BLaER1 treated with 17β-estradiol and CSF1 and Interleukin-3, amounts not matched to agents 10 nM and 100 nM (cell line): ENCODE measurements around the gene LGALS9.
"Not testable (repeated sequence)": the region's sequence is repeated elsewhere in the genome, so short reads cannot be mapped to it uniquely, and the experiment has no call there.

ENCODE experiments used
- H3K27ac ChIP-seq, 11 experiments: shearing (Covaris generic); formaldehyde crosslinking; 2 replicates each; pipeline ENCODE4 v1.8.1; 2022
- H3K27me3 ChIP-seq, 11 experiments: shearing (Covaris generic); formaldehyde crosslinking; 2 replicates each; pipeline ENCODE4 v1.8.1; 2022
- H3K36me3 ChIP-seq, 11 experiments: shearing (Covaris generic); formaldehyde crosslinking; 2 replicates each; pipeline ENCODE4 v1.8.1; 2022
- H3K4me1 ChIP-seq, 10 experiments: shearing (Covaris generic); formaldehyde crosslinking; 2 replicates each; pipeline ENCODE4 v1.8.1; 2022
- H3K4me2 ChIP-seq, 11 experiments: shearing (Covaris generic); formaldehyde crosslinking; 2 replicates each; pipeline ENCODE4 v1.8.1; 2022
- H3K4me3 ChIP-seq, 10 experiments: shearing (Covaris generic); formaldehyde crosslinking; 2 replicates each; pipeline ENCODE4 v1.8.1; 2022
- H3K9ac ChIP-seq, 11 experiments: shearing (Covaris generic); formaldehyde crosslinking; 2 replicates each; pipeline ENCODE4 v1.8.1; 2022
- H3K9me3 ChIP-seq, 11 experiments: shearing (Covaris generic); formaldehyde crosslinking; replicated peaks in 1 of 11; 2 replicates each; pipeline ENCODE4 v1.8.1; 2022
- H4K20me1 ChIP-seq, 11 experiments: shearing (Covaris generic); formaldehyde crosslinking; 2 replicates each; pipeline ENCODE4 v1.8.1; 2022
- Cebpa-rat ChIP-seq, 11 experiments: shearing (Covaris generic); IDR thresholded peaks; 2 replicates each; pipeline ENCODE4 v1.8.1; 2022

LGALS9 gene

GRCh38 chr17:27635275-27635823, 4.4 kb downstream of the LGALS9 start:
- Histone ChIP-seq H3K27me3 (no peaks in the 10 kb centered on the region), H3K4me3 (0 out of 20 replicates have a peak overlapping the region, but pooled peaks of 1 of the 10 experiments have one; percentile 10), H3K36me3 (peaks cover 15 to 32% (median 18%) of the 10 kb centered on the region in 11 experiments), H3K9ac (peak overlapping the region in 5 of 11 experiments; percentile 5 to 62 (median 46); a peak in 6 of 22 replicates), H4K20me1 (peaks cover 0 to 29% (median 0%) of the 10 kb centered on the region in 11 experiments; a peak in 7 of 22 replicates), H3K4me2 (peak overlapping the region; percentile 53 to 98 (median 91); a peak in 21 of 22 replicates), H3K9me3 (no peaks in the 10 kb centered on the region; a peak in 1 of 22 replicates), H3K27ac (peak overlapping the region in 9 of 11 experiments; percentile 8 to 70 (median 45); a peak in 15 of 22 replicates), H3K4me1 (peaks cover 44 to 71% (median 55%) of the 10 kb centered on the region in 10 experiments)
- no peak for TF ChIP-seq Cebpa-rat (IDR thresholded peaks at IDR 0.05)

GRCh38 chr17:27636005-27636520, 5.1 kb downstream of the LGALS9 start:
- not testable (repeated sequence) for H3K4me3 ChIP-seq, H3K9me3 ChIP-seq, H3K27me3 ChIP-seq
- Histone ChIP-seq H3K9ac (peak overlapping the region in 6 of 11 experiments; percentile 5 to 62 (median 48); a peak in 4 of 22 replicates), H3K4me2 (peak overlapping the region; percentile 53 to 98 (median 90); a peak in 21 of 22 replicates), H3K27ac (peak overlapping the region in 9 of 11 experiments; percentile 8 to 70 (median 45); a peak in 13 of 22 replicates), H4K20me1 (peaks cover 0 to 33% (median 0%) of the 10 kb centered on the region in 11 experiments; a peak in 7 of 22 replicates), H3K36me3 (peaks cover 22 to 39% (median 25%) of the 10 kb centered on the region in 11 experiments), H3K4me1 (peaks cover 39 to 65% (median 49%) of the 10 kb centered on the region in 10 experiments)

DNA sequence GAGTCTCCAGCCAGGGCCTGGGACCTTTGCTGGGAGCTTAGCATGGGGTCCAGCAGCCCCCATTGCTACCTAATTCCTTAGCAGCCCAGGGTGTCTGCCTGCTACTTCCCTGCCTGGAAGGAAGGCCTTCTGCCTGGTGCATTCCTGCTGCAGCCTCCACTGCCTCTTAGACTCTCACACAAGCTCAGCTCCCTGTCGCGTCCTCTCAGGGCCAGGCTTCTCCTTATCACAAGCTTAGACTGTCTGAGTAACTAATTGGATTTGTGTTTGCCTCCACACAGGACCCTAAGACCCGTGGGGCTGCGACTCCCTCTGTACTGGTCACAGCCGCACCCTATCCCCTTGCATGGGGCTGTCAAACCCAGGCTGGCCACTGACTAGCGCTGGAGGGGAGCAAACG, 6.8 kb downstream of the LGALS9 start:
- H3K27me3 ChIP-seq, H3K9me3 ChIP-seq, H3K27ac ChIP-seq, H3K4me3 ChIP-seq, H3K9ac ChIP-seq: not testable (repeated sequence)
- Histone ChIP-seq H4K20me1 (peaks cover 0 to 37% (median 0%) of the 10 kb centered on the region in 11 experiments; a peak in 7 of 22 replicates), H3K4me1 (peaks cover 32 to 58% (median 35%) of the 10 kb centered on the region in 10 experiments), H3K36me3 (peaks cover 22 to 49% (median 35%) of the 10 kb centered on the region in 11 experiments), H3K4me2 (peak overlapping the region in 2 of 11 experiments; percentile 17 to 48; a peak in 2 of 22 replicates)

GRCh38 chr17:27638415-27638914, 7.5 kb downstream of the LGALS9 start:
- not testable (repeated sequence) for H3K9ac ChIP-seq, H3K27me3 ChIP-seq, H3K9me3 ChIP-seq, H3K27ac ChIP-seq, H3K4me3 ChIP-seq
- H3K4me1 ChIP-seq = peaks cover 26 to 51% (median 28%) of the 10 kb centered on the region in 10 experiments
- peaks cover 22 to 51% (median 37%) of the 10 kb centered on the region in 11 experiments for H3K36me3 ChIP-seq
- H3K4me2 ChIP-seq = peak overlapping the region in 1 of 11 experiments; percentile 17; a peak in 1 of 22 replicates
- peaks cover 0 to 32% (median 0%) of the 10 kb centered on the region in 11 experiments; a peak in 7 of 22 replicates for H4K20me1 ChIP-seq

GRCh38 chr17:27640790-27641189, 9.8 kb downstream of the LGALS9 start:
- TF ChIP-seq Cebpa-rat (IDR thresholded peaks at IDR 0.05) = no peak
- Histone ChIP-seq H3K9me3 (no peaks in the 10 kb centered on the region), H3K36me3 (peaks cover 22 to 63% (median 47%) of the 10 kb centered on the region in 11 experiments), H3K4me2 (no peak overlapping the region), H3K27ac (no peak overlapping the region), H3K9ac (no peak overlapping the region), H3K27me3 (no peaks in the 10 kb centered on the region), H3K4me1 (peaks cover 3 to 28% (median 5%) of the 10 kb centered on the region in 10 experiments), H3K4me3 (no peak overlapping the region), H4K20me1 (peaks cover 0 to 38% (median 0%) of the 10 kb centered on the region in 11 experiments; a peak in 7 of 22 replicates)

DNA sequence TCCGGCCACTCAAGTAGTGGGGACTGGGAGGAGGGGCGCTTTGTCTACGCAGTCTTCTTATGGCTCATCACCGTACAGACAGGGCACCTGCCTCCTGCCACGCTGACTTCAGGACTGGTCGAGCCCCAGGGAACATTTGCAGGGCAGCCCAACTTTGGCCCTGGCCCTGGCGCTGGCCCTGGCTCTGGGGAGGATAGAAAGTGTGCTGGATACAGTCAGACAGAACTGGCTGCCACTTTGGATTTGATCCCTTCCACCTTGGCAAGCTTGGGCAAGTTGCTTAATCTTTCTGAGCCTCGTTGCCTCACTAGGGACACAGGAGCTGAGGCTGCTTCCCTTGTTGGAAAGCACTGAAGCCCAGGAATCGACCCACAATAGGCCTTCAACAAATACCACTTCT, 13.6 kb downstream of the LGALS9 start:
- H3K36me3 ChIP-seq = peaks cover 26 to 80% (median 60%) of the 10 kb centered on the region in 11 experiments
- no peak overlapping the region for H3K9ac ChIP-seq
- TF ChIP-seq Cebpa-rat (IDR thresholded peaks at IDR 0.05) = no peak

GRCh38 chr17:27645621-27646020, 14.6 kb downstream of the LGALS9 start:
- H3K27ac ChIP-seq = not testable (repeated sequence)
- peaks cover 0 to 45% (median 0%) of the 10 kb centered on the region in 11 experiments; a peak in 4 of 22 replicates for H4K20me1 ChIP-seq

More for the DNA sequence above, 13.6 kb downstream of the LGALS9 start:
- H3K9me3 ChIP-seq = no peaks in the 10 kb centered on the region
- H3K4me2 ChIP-seq = no peak overlapping the region
- H3K4me3 ChIP-seq = no peak overlapping the region
- no peak overlapping the region for H3K27ac ChIP-seq
- H3K4me1 ChIP-seq = no peaks in the 10 kb centered on the region
- peaks cover 0 to 43% (median 0%) of the 10 kb centered on the region in 11 experiments; a peak in 4 of 22 replicates for H4K20me1 ChIP-seq
- no peaks in the 10 kb centered on the region for H3K27me3 ChIP-seq

DNA sequence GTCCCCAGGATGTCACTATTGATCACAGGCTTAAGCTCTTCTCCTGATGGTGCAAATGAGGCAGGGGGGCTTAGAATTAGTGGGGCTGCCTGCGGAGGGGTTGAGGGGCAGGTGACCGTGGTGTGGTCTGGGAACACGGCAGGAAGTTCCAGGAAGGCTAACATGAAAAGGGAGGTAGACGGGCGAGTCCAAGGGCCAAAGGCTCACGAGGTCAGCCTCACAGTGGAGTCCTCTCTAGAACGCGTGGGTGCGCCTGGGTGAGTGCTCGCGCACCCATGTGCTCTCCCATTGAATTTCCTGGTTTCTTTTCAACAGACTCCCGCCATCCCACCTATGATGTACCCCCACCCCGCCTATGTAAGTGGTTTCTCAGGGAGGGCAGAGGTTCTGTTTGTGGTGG, 15.2 kb downstream of the LGALS9 start:
- Histone ChIP-seq H3K4me2 (no peak overlapping the region), H3K4me3 (no peak overlapping the region)

More at GRCh38 chr17:27645621-27646020, 14.6 kb downstream of the LGALS9 start:
- peaks cover 16 to 70% (median 50%) of the 10 kb centered on the region in 11 experiments; a peak in 21 of 22 replicates for H3K36me3 ChIP-seq
- H3K4me1 ChIP-seq, H3K9me3 ChIP-seq, H3K27me3 ChIP-seq, H3K4me3 ChIP-seq, H3K4me2 ChIP-seq, H3K9ac ChIP-seq: not testable (repeated sequence)

GRCh38 chr17:27647765-27648164, 16.8 kb downstream of the LGALS9 start:
- Histone ChIP-seq H3K36me3 (peaks cover 11 to 50% (median 36%) of the 10 kb centered on the region in 11 experiments; a peak in 20 of 22 replicates), H3K4me2 (no peak overlapping the region), H3K9me3 (no peaks in the 10 kb centered on the region), H3K4me1 (peaks cover 0 to 21% (median 18%) of the 10 kb centered on the region in 10 experiments; a peak in 14 of 20 replicates), H3K4me3 (no peak overlapping the region), H4K20me1 (peaks cover 0 to 39% (median 0%) of the 10 kb centered on the region in 11 experiments; a peak in 4 of 22 replicates), H3K27me3 (no peaks in the 10 kb centered on the region), H3K9ac (no peak overlapping the region), H3K27ac (no peak overlapping the region)
- no peak for TF ChIP-seq Cebpa-rat (IDR thresholded peaks at IDR 0.05)

More for the DNA sequence above, 15.2 kb downstream of the LGALS9 start:
- Histone ChIP-seq H4K20me1 (peaks cover 0 to 41% (median 0%) of the 10 kb centered on the region in 11 experiments; a peak in 4 of 22 replicates), H3K27ac (no peak overlapping the region), H3K4me1 (peaks cover 0 to 7% (median 3%) of the 10 kb centered on the region in 10 experiments; a peak in 7 of 20 replicates), H3K9ac (peak overlapping the region in 1 of 11 experiments; percentile 26; a peak in 2 of 22 replicates), H3K27me3 (no peaks in the 10 kb centered on the region), H3K36me3 (peaks cover 11 to 63% (median 44%) of the 10 kb centered on the region in 11 experiments; a peak in 20 of 22 replicates), H3K9me3 (no peaks in the 10 kb centered on the region)
- no peak for TF ChIP-seq Cebpa-rat (IDR thresholded peaks at IDR 0.05)

DNA sequence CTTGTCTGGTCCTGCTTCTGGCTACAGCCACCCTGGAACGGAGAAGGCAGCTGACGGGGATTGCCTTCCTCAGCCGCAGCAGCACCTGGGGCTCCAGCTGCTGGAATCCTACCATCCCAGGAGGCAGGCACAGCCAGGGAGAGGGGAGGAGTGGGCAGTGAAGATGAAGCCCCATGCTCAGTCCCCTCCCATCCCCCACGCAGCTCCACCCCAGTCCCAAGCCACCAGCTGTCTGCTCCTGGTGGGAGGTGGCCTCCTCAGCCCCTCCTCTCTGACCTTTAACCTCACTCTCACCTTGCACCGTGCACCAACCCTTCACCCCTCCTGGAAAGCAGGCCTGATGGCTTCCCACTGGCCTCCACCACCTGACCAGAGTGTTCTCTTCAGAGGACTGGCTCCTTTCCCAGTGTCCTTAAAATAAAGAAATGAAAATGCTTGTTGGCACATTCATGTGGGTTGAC, 18.2 kb downstream of the LGALS9 start:
- peaks cover 0 to 31% (median 0%) of the 10 kb centered on the region in 11 experiments; a peak in 4 of 22 replicates for H4K20me1 ChIP-seq
- H3K4me2 ChIP-seq, H3K4me3 ChIP-seq, H3K9ac ChIP-seq, H3K27ac ChIP-seq, H3K9me3 ChIP-seq, H3K27me3 ChIP-seq: not testable (repeated sequence)
- H3K36me3 ChIP-seq = peaks cover 11 to 37% (median 29%) of the 10 kb centered on the region in 11 experiments; a peak in 20 of 22 replicates
- peaks cover 0 to 35% (median 27%) of the 10 kb centered on the region in 10 experiments; a peak in 14 of 20 replicates for H3K4me1 ChIP-seq
